Psoas muscle (tissue), 8 donors: ENCODE measurements around the gene SLC35A4. TPM values are rescaled to one million over a fixed set of nuclear protein-coding genes. Genes with fewer than 3 reads are reported as not detected.
A peak's percentile ranks its signal among the peaks of the same experiment; 100 is the strongest.

Experiments
- ATAC-seq, 4 donors: fragments of 200-7000 bp; cut with Tn5 transposase; one replicate each; pipeline ENCODE4 v1.9.1; 2020; ENCODE audit warnings: moderate library complexity in 3 of 4, mild to moderate bottlenecking in 2 of 4
- DNase-seq, 2 donors: peaks; one replicate each; pipeline ENCODE4 v3.0.0-alpha.2; 2020
- H3K27ac ChIP-seq: fragments of 200-600 bp; one replicate; pipeline ENCODE4 v1.8.0; 2022
- H3K27me3 ChIP-seq, 3 donors: fragments of 200-600 bp in 1 of 3; one replicate each; pipeline versions ENCODE4 v1.6.1 to v1.8.0; 2013 to 2022; ENCODE audit warnings: low read length in 2 of 3, mild to moderate bottlenecking in 2 of 3, moderate library complexity in 1 of 3; ENCODE audit not compliant: insufficient read depth in 3 of 3
- H3K36me3 ChIP-seq, 2 donors: fragments of 200-600 bp in 1 of 2; one replicate each; pipeline versions ENCODE4 v1.6.1 to v1.8.0; 2013 to 2022; ENCODE audit warnings: low read depth in 1 of 2, mild to moderate bottlenecking in 1 of 2, moderate library complexity in 1 of 2; ENCODE audit not compliant: insufficient read depth in 1 of 2
- H3K4me1 ChIP-seq: fragments of 200-600 bp; one replicate; pipeline ENCODE4 v1.8.0; 2022
- H3K4me3 ChIP-seq: fragments of 200-600 bp; one replicate; pipeline ENCODE4 v1.8.0; 2022; ENCODE audit warnings: mild to moderate bottlenecking
- H3K9me3 ChIP-seq: fragments of 200-600 bp; one replicate; pipeline ENCODE4 v1.8.0; 2022
- WGBS, 3 donors: extraction: QIAGEN DNeasy Blood & Tissue Kit; methylation state at CpG; one replicate each; pipeline versions ENCODE4 v1.1.6 to v1.1.7; 2013; 5-methylcytosine and 5-hydroxymethylcytosine counted together
- intact Hi-C, 2 donors: fragments of 100-400 bp; cut with DNase I; formaldehyde crosslinking; loops; one replicate each; pipeline versions ENCODE4 v1.11.0 to v1.14.2; 2022
- long read RNA-seq, 2 donors: library from polyadenylated mRNA; unstranded; transcript quantifications; one replicate each; pipeline ENCODE4 v2.0.0, GENCODE V29; 2021
- polyA plus RNA-seq, 3 donors: library from polyadenylated mRNA; stranded (reverse); fragments of 200-250 nt; gene quantifications; one replicate each; pipeline ENCODE4 v1.2.3, GENCODE V29; 2013
- total RNA-seq, 4 donors: library from RNA; stranded (reverse); fragmentation: NEBNext Ultra II Directional in 2 of 4; extraction: Animal tissue kit (Norgen Biotek cat#: 25700) in 2 of 4; gene quantifications; one replicate each; pipeline versions ENCODE4 v1.2.1 to v1.2.4, GENCODE V29; 2021 to 2023
- TF ChIP-seq, protein P1 (sequence below): fragments of 200-600 bp; IDR thresholded peaks from one replicate; pipeline ENCODE4 v1.8.0; 2022; ENCODE audit warnings: antibody characterized with exemption
- donor health status: healthy with polysubstance abuse.
- donor health status: DM: no; HTN: no; CAD: no; lungs with moderate emphysema.
- donor health status: Bipolar disorder and iron deficiency.
- donor health status: healthy.
- donor health status: DM: yes; HTN: yes; CAD: no.
- donor health status: DM: no; HTN: no; CAD: no.
- donor health status: DM: no; HTN: no; CAD: no.
- donor health status: DM: yes; HTN: yes; CAD: no.

The SLC35A4 gene, protein sequence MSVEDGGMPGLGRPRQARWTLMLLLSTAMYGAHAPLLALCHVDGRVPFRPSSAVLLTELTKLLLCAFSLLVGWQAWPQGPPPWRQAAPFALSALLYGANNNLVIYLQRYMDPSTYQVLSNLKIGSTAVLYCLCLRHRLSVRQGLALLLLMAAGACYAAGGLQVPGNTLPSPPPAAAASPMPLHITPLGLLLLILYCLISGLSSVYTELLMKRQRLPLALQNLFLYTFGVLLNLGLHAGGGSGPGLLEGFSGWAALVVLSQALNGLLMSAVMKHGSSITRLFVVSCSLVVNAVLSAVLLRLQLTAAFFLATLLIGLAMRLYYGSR
- total RNA-seq: 100 to 1,000 TPM in 3 of 4 donors, 10 to 100 TPM in 1; 95.7 to 129 (median 117) TPM
- 100 to 1,000 TPM in 1 of 3 donors, 10 to 100 TPM in 2; 49.9 to 149 (median 99.6) TPM for polyA plus RNA-seq
- long read RNA-seq, donor 1, transcript SLC35A4-201 (3 exons, 3,041 nt): major isoform, 40 of 58 reads
- long read RNA-seq, donor 1, partial matches to known transcripts: 0 of 58 reads
- long read RNA-seq, donor 1, other reads (novel, unspliced or antisense): 18 of 58 reads
- long read RNA-seq, donor 2, transcript SLC35A4-202 (2 exons, 3,617 nt): minor isoform, 5 of 156 reads
- long read RNA-seq, donor 2, transcript SLC35A4-201 (3 exons, 3,041 nt): major isoform, 106 of 156 reads
- long read RNA-seq, donor 2, partial matches to known transcripts: 40 of 156 reads
- long read RNA-seq, donor 2, other reads (novel, unspliced or antisense): 5 of 156 reads

DNA sequence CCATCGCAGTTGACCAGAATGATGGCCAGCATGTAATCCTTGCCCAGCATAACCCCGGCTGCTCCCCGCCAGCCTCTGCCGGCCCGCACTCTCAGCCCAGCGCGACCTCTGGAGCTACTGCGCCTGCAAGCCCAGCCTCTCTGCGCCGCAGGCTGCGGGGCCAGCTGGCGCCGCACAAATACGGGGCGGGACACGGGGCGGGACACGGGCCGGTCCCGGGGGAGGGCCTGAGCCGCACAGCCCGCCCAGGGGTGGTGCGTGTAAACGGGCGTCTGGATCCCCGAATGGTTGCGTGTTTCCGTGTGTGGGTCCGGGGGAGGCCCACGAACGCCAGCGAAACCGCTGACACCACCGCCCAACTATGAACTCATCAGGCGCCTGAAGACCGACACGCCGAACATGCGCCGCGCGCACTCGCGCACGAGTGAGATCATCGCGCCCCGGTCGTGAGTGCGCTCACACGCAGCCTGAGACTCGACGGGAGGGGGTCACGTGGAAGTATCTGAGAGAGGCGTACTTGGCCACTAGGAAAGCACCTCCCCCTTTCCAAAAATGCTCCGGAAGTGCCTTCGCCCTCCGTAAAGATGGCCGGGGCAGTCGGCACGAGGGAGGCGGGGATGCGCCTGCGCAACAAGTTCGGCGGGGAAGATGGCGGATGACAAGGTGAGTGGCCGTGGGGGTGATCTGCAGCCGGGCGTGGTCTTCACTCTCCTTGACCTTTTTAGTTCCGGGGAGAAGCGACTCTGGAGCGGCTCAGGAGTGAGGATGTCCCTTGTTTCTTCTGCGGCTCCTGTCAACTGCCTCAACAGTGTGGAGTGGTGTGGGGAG, at the start of gene SLC35A4, which contains the start of gene APBB3:
Gene SLC35A4 (plus strand): TSS at position 633 of the 828 bp plus-strand sequence. CDS start 2,342 bp downstream, outside the sequence.
Gene APBB3 (minus strand): TSS at position 403 of the 828 bp plus-strand sequence. CDS start 353 bp downstream, at position 50.
- H3K27ac ChIP-seq: peak within 1 kb of the TSS; percentile 97
- no peaks in the 10 kb centered on the region for H3K27me3 ChIP-seq
- no peaks in the 10 kb centered on the region for H3K9me3 ChIP-seq
- H3K4me3 ChIP-seq: peak within 1 kb of the TSS; percentile 82
- DNase-seq (peak; percentile 98 to 99), ATAC-seq (peak; percentile 89 to 90 (median 90))
- H3K36me3 ChIP-seq: peaks cover 7 to 56% of the 10 kb centered on the region in 2 donors
- intact Hi-C loops: loop anchor here (2.0 to 5.0 kb wide), 4 partner anchors 73 to 322 kb away; partner anchors contain the start of genes TMCO6 (in 2 of the 2), HARS1 (in 1 of the 2) and HARS2 (in 1 of the 2)
- peaks cover 68% of the 10 kb centered on the region for H3K4me1 ChIP-seq
- WGBS, 3 donors: 0 to 1% (median 1%) methylated on average over 70 to 74 of the region's 74 CpGs
- TF ChIP-seq, protein P1, sequence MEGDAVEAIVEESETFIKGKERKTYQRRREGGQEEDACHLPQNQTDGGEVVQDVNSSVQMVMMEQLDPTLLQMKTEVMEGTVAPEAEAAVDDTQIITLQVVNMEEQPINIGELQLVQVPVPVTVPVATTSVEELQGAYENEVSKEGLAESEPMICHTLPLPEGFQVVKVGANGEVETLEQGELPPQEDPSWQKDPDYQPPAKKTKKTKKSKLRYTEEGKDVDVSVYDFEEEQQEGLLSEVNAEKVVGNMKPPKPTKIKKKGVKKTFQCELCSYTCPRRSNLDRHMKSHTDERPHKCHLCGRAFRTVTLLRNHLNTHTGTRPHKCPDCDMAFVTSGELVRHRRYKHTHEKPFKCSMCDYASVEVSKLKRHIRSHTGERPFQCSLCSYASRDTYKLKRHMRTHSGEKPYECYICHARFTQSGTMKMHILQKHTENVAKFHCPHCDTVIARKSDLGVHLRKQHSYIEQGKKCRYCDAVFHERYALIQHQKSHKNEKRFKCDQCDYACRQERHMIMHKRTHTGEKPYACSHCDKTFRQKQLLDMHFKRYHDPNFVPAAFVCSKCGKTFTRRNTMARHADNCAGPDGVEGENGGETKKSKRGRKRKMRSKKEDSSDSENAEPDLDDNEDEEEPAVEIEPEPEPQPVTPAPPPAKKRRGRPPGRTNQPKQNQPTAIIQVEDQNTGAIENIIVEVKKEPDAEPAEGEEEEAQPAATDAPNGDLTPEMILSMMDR: no peak

- no peak for DNase-seq
- H3K27me3 ChIP-seq: no peaks in the 10 kb centered on the region
- no peak for ATAC-seq
- peaks cover 3 to 81% of the 10 kb centered on the region in 2 donors for H3K36me3 ChIP-seq
- no peaks in the 10 kb centered on the region for H3K4me1 ChIP-seq
- TF ChIP-seq, protein P1: no peak
- no peak overlapping the region for H3K27ac ChIP-seq
- no peaks in the 10 kb centered on the region for H3K9me3 ChIP-seq
- 91 to 98% (median 95%) methylated on average over 2 of the region's 2 CpGs for WGBS, 3 donors
- H3K4me3 ChIP-seq: no peak overlapping the region
- intact Hi-C loops: no loop called here
These were observed 40.6 kb upstream of the SLC35A4 start for GRCh38 chr5:140524003-140524402.

DNA sequence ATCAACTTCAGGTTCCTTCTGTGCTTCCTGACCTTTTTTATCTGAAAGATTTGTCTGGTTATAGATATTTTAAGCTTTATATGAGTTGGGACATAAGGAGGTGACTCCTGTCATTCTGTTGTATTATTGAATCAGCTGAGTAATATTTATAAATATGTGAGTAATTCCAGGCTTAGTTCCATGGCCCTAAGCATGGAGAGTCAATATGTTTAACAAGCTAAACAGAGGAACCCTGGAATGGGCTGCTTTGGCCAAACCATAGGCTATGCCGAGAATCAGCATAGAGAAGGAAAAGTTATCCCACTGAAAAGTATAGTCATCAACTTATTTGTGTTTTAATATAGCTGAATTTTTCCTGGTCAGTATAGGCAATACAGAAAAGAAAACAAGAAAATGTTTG, 24.4 kb upstream of the SLC35A4 start:
- Histone ChIP-seq H3K4me1 (no peaks in the 10 kb centered on the region), H3K36me3 (peaks cover 12 to 99% of the 10 kb centered on the region in 2 donors), H3K4me3 (no peak overlapping the region), H3K9me3 (no peaks in the 10 kb centered on the region), H3K27me3 (no peaks in the 10 kb centered on the region), H3K27ac (no peak overlapping the region)
- 84 to 95% (median 86%) methylated on average over 1 of the region's 1 CpG for WGBS, 3 donors
- ATAC-seq (no peak), DNase-seq (no peak)
- intact Hi-C loops: no loop called here
- TF ChIP-seq, protein P1: no peak

DNA sequence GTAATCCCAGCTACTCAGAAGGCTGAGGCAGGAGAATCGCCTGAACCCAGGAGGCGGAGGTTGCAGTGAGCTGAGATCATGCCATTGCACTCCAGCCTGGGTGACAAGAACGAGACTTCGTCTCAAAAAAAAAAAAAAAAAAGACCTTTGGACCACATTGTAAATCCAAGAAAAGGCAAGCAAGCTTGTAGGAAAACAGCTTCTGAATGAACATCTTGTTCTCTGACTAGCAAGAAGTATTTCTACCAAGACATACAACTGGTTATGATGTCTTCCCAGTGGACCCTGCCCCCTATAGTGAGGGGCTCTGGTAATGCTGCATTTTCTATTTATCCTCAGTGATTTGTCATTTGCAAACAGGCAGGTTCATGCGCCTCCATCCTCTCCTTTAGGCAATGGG, 21.7 kb upstream of the SLC35A4 start:
- no peak for DNase-seq
- peaks cover 9 to 80% of the 10 kb centered on the region in 2 donors for H3K36me3 ChIP-seq
- no peak overlapping the region for H3K27ac ChIP-seq
- no peak overlapping the region for H3K4me3 ChIP-seq
- intact Hi-C loops: no loop called here
- 91 to 98% (median 97%) methylated on average over 4 to 5 of the region's 5 CpGs for WGBS, 3 donors
- H3K27me3 ChIP-seq: no peaks in the 10 kb centered on the region
- TF ChIP-seq, protein P1: no peak
- H3K4me1 ChIP-seq: peaks cover 16% of the 10 kb centered on the region
- ATAC-seq: no peak
- H3K9me3 ChIP-seq: no peaks in the 10 kb centered on the region
